A549 (cell line): ENCODE measurements around the gene GP1BA. TPM values are rescaled to one million over a fixed set of nuclear protein-coding genes. Genes with fewer than 3 reads are reported as not detected.

Experiments
- ATAC-seq, 2 experiments: fragments of 200-7000 bp in 1 of 2; fragments of >200 bp in 1 of 2; cut with Nextera tagmentation in 1 of 2; cut with Tn5 transposase in 1 of 2; 3 replicates each; pipeline versions ENCODE4 v1.8.0 to v1.9.1; 2018 to 2020; ENCODE audit warnings: mild to moderate bottlenecking in 1 of 2, moderate library complexity in 1 of 2
- CTCF ChIA-PET: fragments of 300-600 bp; sonication (Branson Sonifier 250); formaldehyde crosslinking; extraction: SDS; loops from one replicate; lab custom pipeline; 2021; ENCODE audit warnings: antibody characterized with exemption, inconsistent platforms; lab: Yijun Ruan, JAX
- POLR2A ChIA-PET: fragments of 350-600 bp; formaldehyde crosslinking; extraction: SDS; loops from one replicate; lab custom pipeline; 2021; ENCODE audit warnings: antibody characterized with exemption, inconsistent platforms; lab: Yijun Ruan, JAX
- DNase-seq, 2 experiments: peaks; one replicate each; pipeline versions ENCODE4 v3.0.0 to v3.0.0-alpha.2; 2011 to 2016; ENCODE audit warnings: low read depth in 1 of 2, low spot score in 1 of 2
- FAIRE-seq: peaks from 2 replicates; lab custom pipeline; 2011; peaks lifted over from hg19 to GRCh38; lab: Jason Lieb, UNC
- H3K27ac ChIP-seq, 2 experiments: fragments of >200 bp; sonication (Bioruptor Twin); formaldehyde crosslinking; 3 replicates each; pipeline ENCODE4 v1.5.1; 2016 to 2017
- H3K4me1 ChIP-seq: fragments of >200 bp; sonication (Bioruptor Twin); formaldehyde crosslinking; 3 replicates; pipeline ENCODE4 v1.6.1; 2016
- H3K4me2 ChIP-seq: fragments of >200 bp; sonication (Bioruptor Twin); formaldehyde crosslinking; 3 replicates; pipeline ENCODE4 v1.6.1; 2016
- H3K4me3 ChIP-seq: fragments of >200 bp; sonication (Bioruptor Twin); formaldehyde crosslinking; 3 replicates; pipeline ENCODE4 v1.5.1; 2016
- H3K9me3 ChIP-seq: fragments of >200 bp; sonication (Bioruptor Twin); formaldehyde crosslinking; 3 replicates; pipeline ENCODE4 v1.6.1; 2016
- ATOH8 ChIP-seq: fragments of 250-450 bp; sonication (Bioruptor Pico); IDR thresholded peaks from 2 replicates; pipeline ENCODE4 v1.5.0; 2020; ENCODE audit warnings: low read depth, mild to moderate bottlenecking, moderate library complexity
- CBX2 ChIP-seq: fragments of 200-600 bp; sonication (generic); IDR thresholded peaks from 2 replicates; pipeline ENCODE4 v1.6.1; 2016; ENCODE audit warnings: low read depth, mild to moderate bottlenecking, borderline replicate concordance
- CBX8 ChIP-seq: fragments of 200-600 bp; sonication (generic); IDR thresholded peaks from 2 replicates; pipeline ENCODE4 v1.6.1; 2016
- CEBPB ChIP-seq, 2 experiments: fragments of >200 bp in 1 of 2; sonication (Bioruptor Twin) in 1 of 2; formaldehyde crosslinking in 1 of 2; IDR thresholded peaks; 2 replicates each; pipeline ENCODE4 v1.6.1; 2012 to 2016
- EP300 ChIP-seq, 2 experiments: fragments of >200 bp; sonication (Bioruptor Twin); formaldehyde crosslinking; IDR thresholded peaks; 2 replicates in 1 of 2; 3 replicates in 1 of 2; pipeline ENCODE4 v1.6.1; 2016 to 2017
- ESRRA ChIP-seq: fragments of 150-350 bp; IDR thresholded peaks from 2 replicates; pipeline ENCODE4 v1.6.1; 2014; ENCODE audit warnings: mild to moderate bottlenecking, low read length, borderline replicate concordance
- FOSB ChIP-seq: fragments of 250-450 bp; sonication (Bioruptor Pico); IDR thresholded peaks from 2 replicates; pipeline ENCODE4 v1.5.0; 2020; ENCODE audit warnings: mild to moderate bottlenecking, moderate library complexity
- FOSL2 ChIP-seq, 2 experiments: fragments of 450-650 bp in 1 of 2; fragments of >200 bp in 1 of 2; sonication (Bioruptor Twin) in 1 of 2; formaldehyde crosslinking; IDR thresholded peaks; 2 replicates each; pipeline versions ENCODE4 v1.5.0 to v1.6.1; 2016 to 2020; ENCODE audit warnings: mild to moderate bottlenecking in 1 of 2, moderate library complexity in 1 of 2
- GATA3 ChIP-seq: IDR thresholded peaks from 2 replicates; pipeline ENCODE4 v1.6.1; 2012; ENCODE audit warnings: borderline replicate concordance
- HMGXB4 ChIP-seq: fragments of 250-450 bp; sonication (Bioruptor Pico); IDR thresholded peaks from 2 replicates; pipeline ENCODE4 v1.5.0; 2021; ENCODE audit warnings: mild to moderate bottlenecking, moderate library complexity, borderline replicate concordance
- HOXB13 ChIP-seq: fragments of 250-450 bp; sonication (Bioruptor Pico); IDR thresholded peaks from 2 replicates; pipeline ENCODE4 v1.5.0; 2020; ENCODE audit warnings: low read depth, mild to moderate bottlenecking, moderate library complexity
- JUN ChIP-seq, 2 experiments: fragments of >200 bp; sonication (Bioruptor Twin); formaldehyde crosslinking; IDR thresholded peaks; 2 replicates in 1 of 2; 3 replicates in 1 of 2; pipeline ENCODE4 v1.6.1; 2016 to 2017
- MAX ChIP-seq: IDR thresholded peaks from 2 replicates; pipeline ENCODE4 v1.6.1; 2012
- NFE2L2 ChIP-seq: fragments of 150-350 bp; conservative IDR thresholded peaks from 2 replicates; pipeline ENCODE4 v1.6.1; 2014; ENCODE audit warnings: low read length
- PBX3 ChIP-seq: IDR thresholded peaks from 2 replicates; pipeline ENCODE4 v1.6.1; 2012
- POLR2AphosphoS2 ChIP-seq: conservative IDR thresholded peaks from 2 replicates; pipeline ENCODE4 v1.6.1; 2012; ENCODE audit warnings: low read length, improper control_type of control experiment, inconsistent platforms
- RAD21 ChIP-seq, 2 experiments: fragments of >200 bp in 1 of 2; sonication (Bioruptor Twin) in 1 of 2; formaldehyde crosslinking in 1 of 2; IDR thresholded peaks in 1 of 2; conservative IDR thresholded peaks in 1 of 2; 2 replicates in 1 of 2; 3 replicates in 1 of 2; pipeline ENCODE4 v1.6.1; 2012 to 2018; ENCODE audit warnings: inconsistent platforms in 1 of 2
- RARB ChIP-seq: fragments of 250-450 bp; sonication (Bioruptor Pico); IDR thresholded peaks from 2 replicates; pipeline ENCODE4 v1.8.0; 2021; ENCODE audit warnings: mild to moderate bottlenecking, moderate library complexity
- RFX5 ChIP-seq: fragments of 450-650 bp; IDR thresholded peaks from 2 replicates; pipeline ENCODE4 v1.7.1; 2014; ENCODE audit warnings: antibody characterized with exemption, mild to moderate bottlenecking, moderate library complexity
- RNF2 ChIP-seq: fragments of 200-600 bp; sonication (generic); IDR thresholded peaks from 2 replicates; pipeline ENCODE4 v1.6.1; 2016; ENCODE audit warnings: low read depth, mild to moderate bottlenecking, antibody characterized with exemption, moderate library complexity, borderline replicate concordance
- SMC3 ChIP-seq: fragments of >200 bp; sonication (Bioruptor Twin); formaldehyde crosslinking; IDR thresholded peaks from 3 replicates; pipeline ENCODE4 v1.6.1; 2018; ENCODE audit warnings: inconsistent platforms
- ZFP36 ChIP-seq: fragments of 450-650 bp; IDR thresholded peaks from 2 replicates; pipeline ENCODE4 v1.6.1; 2014; ENCODE audit warnings: borderline replicate concordance; ENCODE audit not compliant: partially characterized antibody
- ZSCAN20 ChIP-seq: fragments of 250-450 bp; sonication (Bioruptor Pico); IDR thresholded peaks from 2 replicates; pipeline ENCODE4 v1.8.0; 2022; ENCODE audit warnings: mild to moderate bottlenecking, moderate library complexity
- WGBS: methylation state at CpG from one replicate; pipeline ENCODE4 v1.1.6; 2017; ENCODE audit errors: missing lambda C conversion rate; 5-methylcytosine and 5-hydroxymethylcytosine counted together
- polyA plus RNA-seq, 4 experiments: library from polyadenylated mRNA; depleted of rRNA in 3 of 4; stranded (reverse); fragments of >200 nt; fragmentation: RNase III in 1 of 4; extraction: RNeasy Plus Mini Kit Qiagen cat#74134 plus additional on column Dnase treatment in 1 of 4; gene quantifications; 2 replicates in 3 of 4; 3 replicates in 1 of 4; pipeline ENCODE4 v1.2.3, GENCODE V29; 2011 to 2017
- TF ChIP-seq, protein P1 (sequence below): fragments of >200 bp; sonication (Bioruptor Twin); formaldehyde crosslinking; IDR thresholded peaks from 3 replicates; pipeline ENCODE4 v1.5.1; 2016
- TF ChIP-seq, protein P2 (sequence below): fragments of >200 bp; sonication (Bioruptor Twin); formaldehyde crosslinking; IDR thresholded peaks from 3 replicates; pipeline ENCODE4 v1.6.1; 2016

GP1BA gene
- polyA plus RNA-seq, 2 of the 4 experiments (the other 2 are of a cell fraction): not detected

DNA sequence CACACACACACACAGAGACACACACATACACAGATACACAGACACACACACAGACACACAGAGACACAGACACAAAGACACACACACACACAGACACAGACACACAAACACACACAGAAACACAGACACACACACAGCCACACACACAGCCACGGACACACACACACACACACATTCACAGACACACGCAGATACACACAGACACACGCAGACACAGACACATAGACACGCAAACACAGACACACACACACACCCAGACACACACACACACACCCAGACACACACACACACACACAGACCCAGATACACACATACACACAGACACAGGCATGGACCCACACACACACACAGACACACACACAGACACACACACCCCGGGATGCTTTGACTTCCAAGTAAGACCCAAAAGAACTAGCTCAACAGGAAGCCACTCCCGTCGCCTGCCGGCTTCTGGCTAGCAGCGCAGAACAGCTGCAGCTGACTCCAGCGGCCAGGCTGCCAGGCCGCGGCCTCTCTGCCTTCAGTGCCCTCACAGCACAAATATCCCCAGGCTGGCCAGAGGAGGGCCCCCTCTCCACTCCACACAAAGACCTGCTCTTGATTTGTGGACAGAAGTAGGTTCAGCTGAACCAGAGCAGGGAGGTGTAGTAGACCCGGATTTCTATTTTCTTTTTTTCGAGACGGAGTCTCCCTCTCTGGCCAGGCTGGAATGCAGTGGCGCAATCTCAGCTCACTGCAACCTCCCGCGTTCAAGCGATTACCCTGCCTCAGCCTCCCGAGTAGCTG is 23.2 kb upstream of the GP1BA start:
- WGBS: 37% methylated on average over 20 of the region's 20 CpGs
- Histone ChIP-seq H3K4me2 (peak overlapping the region; percentile 8), H3K9me3 (no peaks in the 10 kb centered on the region), H3K4me3 (no peak overlapping the region), H3K4me1 (peaks cover 9% of the 10 kb centered on the region; the same call in 2 of the 3 replicates), H3K27ac (peak overlapping the region; percentile 0 to 58; a peak in 3 of 6 replicates)
- CTCF ChIA-PET: interaction anchor here (0.6 to 2.9 kb wide), 65 partner anchors 9 to 697 kb away, joined by 3 to 42 read pairs (median 4); partner anchors contain the start of genes ARRB2, C17orf107, CAMTA2 and ENO3
- FAIRE-seq (peak; percentile 89), ATAC-seq (peak; percentile 96 to 97), DNase-seq (peak; percentile 86 to 92)
- TF ChIP-seq HOXB13: no peak
- no peak for TF ChIP-seq POLR2AphosphoS2
- no peak for TF ChIP-seq ZFP36
- TF ChIP-seq RNF2: no peak
- TF ChIP-seq CEBPB (IDR thresholded peaks at IDR 0.05): peak in 1 of 2 experiments; percentile 61; a peak in 1 of 4 replicates
- TF ChIP-seq RFX5: no peak
- no peak for TF ChIP-seq FOSL2 (IDR thresholded peaks at IDR 0.05)
- TF ChIP-seq FOSL2 (CRISPR knock-in tag; IDR thresholded peaks at IDR 0.05): 0 out of 2 replicates have a peak, but pooled peaks have one; percentile 4
- peak; percentile 88 to 91 for TF ChIP-seq RAD21 (conservative IDR thresholded peaks at IDR 0.05 in 1 of 2, IDR thresholded peaks at IDR 0.05 in 1 of 2)
- TF ChIP-seq MAX: 0 out of 2 replicates have a peak, but pooled peaks have one; percentile 23
- no peak for TF ChIP-seq FOSB (CRISPR knock-in tag)
- no peak for TF ChIP-seq CBX2
- TF ChIP-seq HMGXB4 (CRISPR knock-in tag): no peak
- TF ChIP-seq, protein P1, sequence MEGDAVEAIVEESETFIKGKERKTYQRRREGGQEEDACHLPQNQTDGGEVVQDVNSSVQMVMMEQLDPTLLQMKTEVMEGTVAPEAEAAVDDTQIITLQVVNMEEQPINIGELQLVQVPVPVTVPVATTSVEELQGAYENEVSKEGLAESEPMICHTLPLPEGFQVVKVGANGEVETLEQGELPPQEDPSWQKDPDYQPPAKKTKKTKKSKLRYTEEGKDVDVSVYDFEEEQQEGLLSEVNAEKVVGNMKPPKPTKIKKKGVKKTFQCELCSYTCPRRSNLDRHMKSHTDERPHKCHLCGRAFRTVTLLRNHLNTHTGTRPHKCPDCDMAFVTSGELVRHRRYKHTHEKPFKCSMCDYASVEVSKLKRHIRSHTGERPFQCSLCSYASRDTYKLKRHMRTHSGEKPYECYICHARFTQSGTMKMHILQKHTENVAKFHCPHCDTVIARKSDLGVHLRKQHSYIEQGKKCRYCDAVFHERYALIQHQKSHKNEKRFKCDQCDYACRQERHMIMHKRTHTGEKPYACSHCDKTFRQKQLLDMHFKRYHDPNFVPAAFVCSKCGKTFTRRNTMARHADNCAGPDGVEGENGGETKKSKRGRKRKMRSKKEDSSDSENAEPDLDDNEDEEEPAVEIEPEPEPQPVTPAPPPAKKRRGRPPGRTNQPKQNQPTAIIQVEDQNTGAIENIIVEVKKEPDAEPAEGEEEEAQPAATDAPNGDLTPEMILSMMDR: peak; percentile 85
- no peak for TF ChIP-seq EP300 (IDR thresholded peaks at IDR 0.05)
- no peak for TF ChIP-seq CBX8
- peak; percentile 86 for TF ChIP-seq SMC3
- TF ChIP-seq RARB: no peak
- no peak for TF ChIP-seq ZSCAN20 (CRISPR knock-in tag)
- TF ChIP-seq PBX3: no peak
- TF ChIP-seq, protein P2, sequence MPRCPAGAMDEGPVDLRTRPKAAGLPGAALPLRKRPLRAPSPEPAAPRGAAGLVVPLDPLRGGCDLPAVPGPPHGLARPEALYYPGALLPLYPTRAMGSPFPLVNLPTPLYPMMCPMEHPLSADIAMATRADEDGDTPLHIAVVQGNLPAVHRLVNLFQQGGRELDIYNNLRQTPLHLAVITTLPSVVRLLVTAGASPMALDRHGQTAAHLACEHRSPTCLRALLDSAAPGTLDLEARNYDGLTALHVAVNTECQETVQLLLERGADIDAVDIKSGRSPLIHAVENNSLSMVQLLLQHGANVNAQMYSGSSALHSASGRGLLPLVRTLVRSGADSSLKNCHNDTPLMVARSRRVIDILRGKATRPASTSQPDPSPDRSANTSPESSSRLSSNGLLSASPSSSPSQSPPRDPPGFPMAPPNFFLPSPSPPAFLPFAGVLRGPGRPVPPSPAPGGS: no peak
- TF ChIP-seq ATOH8: no peak
- TF ChIP-seq ESRRA: no peak
- no peak for TF ChIP-seq NFE2L2
- no peak for TF ChIP-seq JUN (IDR thresholded peaks at IDR 0.05)
- TF ChIP-seq GATA3: no peak
- POLR2A ChIA-PET: interaction anchor here (0.7 to 1.4 kb wide), 3 partner anchors 31 to 342 kb away, joined by 3 to 17 read pairs (median 4); partner anchors contain the start of genes RNF167 and SLC25A11
